Measurements from ENCODE around the gene RTN4R. TPM values are rescaled to one million over a fixed set of nuclear protein-coding genes. Genes with fewer than 3 reads are reported as not detected.

RTN4R gene
- total and polyA plus RNA-seq, 2 donors from 2014 or later: 1.2 to 2.5 TPM

- intact Hi-C loops (cut with DNase I): no loop called here
- FAIRE-seq (no peak), DNase-seq (no peak)
- no peak overlapping the region for H3K27ac ChIP-seq (ENCODE audit: low read depth in 2 of 2, low read length in 2 of 2)
- H3K4me3 ChIP-seq (ENCODE audit: low read length in 3 of 3): no peak overlapping the region
- no peaks in the 10 kb centered on the region for H3K27me3 ChIP-seq (ENCODE audit: control insufficient read depth, insufficient read depth, low read length)
- no peaks in the 10 kb centered on the region for H3K36me3 ChIP-seq (ENCODE audit: control insufficient read depth in 2 of 3, insufficient read depth in 3 of 3, low read length in 3 of 3)
- no peak overlapping the region for H3K9ac ChIP-seq (ENCODE audit: low read length in 3 of 3)
- H3K9me3 ChIP-seq (ENCODE audit: control insufficient read depth in 2 of 3, insufficient read depth in 1 of 3, low read length in 3 of 3): no peaks in the 10 kb centered on the region
- peaks cover 0 to 5% (median 0%) of the 10 kb centered on the region in 3 donors for H3K4me1 ChIP-seq (ENCODE audit: control insufficient read depth in 2 of 3, insufficient read depth in 2 of 3, low read depth in 1 of 3, low read length in 3 of 3)
- TF ChIP-seq CTCF (IDR thresholded peaks at IDR 0.05; ENCODE audit: borderline replicate concordance, extremely low read depth, insufficient read depth): no peak
Measured at GRCh38 chr22:20232781-20233180, 35.3 kb downstream of the RTN4R start.

- DNase-seq (no peak), FAIRE-seq (no peak)
- no peak for TF ChIP-seq CTCF (IDR thresholded peaks at IDR 0.05; ENCODE audit: borderline replicate concordance, extremely low read depth, insufficient read depth)
- Histone ChIP-seq H3K9me3 (ENCODE audit: control insufficient read depth in 2 of 3, insufficient read depth in 1 of 3, low read length in 3 of 3) (no peaks in the 10 kb centered on the region), H3K27ac (ENCODE audit: low read depth in 2 of 2, low read length in 2 of 2) (no peak overlapping the region), H3K36me3 (ENCODE audit: control insufficient read depth in 2 of 3, insufficient read depth in 3 of 3, low read length in 3 of 3) (no peaks in the 10 kb centered on the region), H3K9ac (ENCODE audit: low read length in 3 of 3) (no peak overlapping the region), H3K27me3 (ENCODE audit: control insufficient read depth, insufficient read depth, low read length) (no peaks in the 10 kb centered on the region), H3K4me1 (ENCODE audit: control insufficient read depth in 2 of 3, insufficient read depth in 2 of 3, low read depth in 1 of 3, low read length in 3 of 3) (peaks cover 0 to 5% (median 0%) of the 10 kb centered on the region in 3 donors), H3K4me3 (ENCODE audit: low read length in 3 of 3) (no peak overlapping the region)
- intact Hi-C loops (cut with DNase I): no loop called here
Measured at GRCh38 chr22:20232237-20232598, 35.9 kb downstream of the RTN4R start.

- no peak overlapping the region for H3K27ac ChIP-seq (ENCODE audit: low read depth in 2 of 2, low read length in 2 of 2)
- TF ChIP-seq CTCF (IDR thresholded peaks at IDR 0.05; ENCODE audit: borderline replicate concordance, extremely low read depth, insufficient read depth): no peak
- intact Hi-C loops (cut with DNase I): no loop called here
- FAIRE-seq (no peak), DNase-seq (peak in 1 of 5 donors; percentile 52)
- no peaks in the 10 kb centered on the region for H3K27me3 ChIP-seq (ENCODE audit: control insufficient read depth, insufficient read depth, low read length)
- H3K9me3 ChIP-seq (ENCODE audit: control insufficient read depth in 2 of 3, insufficient read depth in 1 of 3, low read length in 3 of 3): no peaks in the 10 kb centered on the region
- H3K4me3 ChIP-seq (ENCODE audit: low read length in 3 of 3): no peak overlapping the region
- H3K36me3 ChIP-seq (ENCODE audit: control insufficient read depth in 2 of 3, insufficient read depth in 3 of 3, low read length in 3 of 3): no peaks in the 10 kb centered on the region
- peaks cover 0 to 5% (median 0%) of the 10 kb centered on the region in 3 donors for H3K4me1 ChIP-seq (ENCODE audit: control insufficient read depth in 2 of 3, insufficient read depth in 2 of 3, low read depth in 1 of 3, low read length in 3 of 3)
- no peak overlapping the region for H3K9ac ChIP-seq (ENCODE audit: low read length in 3 of 3)
Measured at GRCh38 chr22:20231514-20232236, 36.4 kb downstream of the RTN4R start.
